Measurements from ENCODE around the gene TRABD2B.

TRABD2B gene

DNA sequence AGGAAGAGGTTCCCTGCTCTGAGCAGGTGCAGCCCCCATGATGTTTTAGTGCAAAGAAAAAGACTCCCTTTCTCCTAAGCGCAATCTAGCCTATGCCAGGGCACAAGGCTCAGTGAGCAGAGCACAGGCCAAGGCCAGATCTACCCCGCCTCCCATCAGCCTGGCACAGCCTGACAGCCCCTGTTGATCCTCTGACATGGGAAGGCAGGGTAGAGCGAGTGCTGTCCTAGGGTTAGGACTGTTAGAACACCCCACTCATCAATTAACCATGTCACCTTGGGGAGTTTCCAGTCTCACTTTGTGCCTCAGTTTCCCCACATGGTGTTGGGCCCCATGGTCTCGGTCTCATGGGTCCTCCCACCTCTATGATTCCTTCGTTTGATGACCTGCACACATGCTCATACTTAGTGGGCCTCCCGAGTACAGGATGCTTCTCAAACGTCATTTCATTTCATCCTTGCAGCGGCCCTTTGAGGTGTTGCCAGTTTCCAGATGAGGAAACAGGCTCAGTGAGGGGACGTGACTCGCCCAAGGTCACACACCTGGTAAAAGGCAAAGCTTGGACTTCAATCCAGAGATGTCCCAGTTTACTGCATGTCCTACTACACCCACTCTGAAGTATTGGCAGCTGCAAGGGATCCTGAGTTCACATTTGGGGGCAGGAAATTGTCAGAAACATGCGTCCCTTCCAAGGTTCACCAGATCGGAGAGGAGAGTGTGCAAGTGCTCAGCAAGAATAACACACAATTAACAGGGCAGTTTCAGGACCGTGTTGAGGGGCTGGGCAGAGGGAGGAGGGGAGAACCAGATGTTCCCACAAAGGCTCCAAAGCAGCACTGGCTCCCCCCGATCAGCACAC is 213.3 kb downstream of the TRABD2B start:
- H3K27me3 Mint-ChIP-seq = peaks cover 32% of the 10 kb centered on the region
- no peaks in the 10 kb centered on the region for H3K4me1 Mint-ChIP-seq
- peaks cover 2% of the 10 kb centered on the region for H3K36me3 Mint-ChIP-seq (ENCODE audit: insufficient read depth)
- ATAC-seq (replicated peaks; ENCODE audit: extremely low read depth, poor library complexity, severe bottlenecking) (no peak), DNase-seq (ENCODE audit: low spot score in 2 of 2) (no peak)
- no peak overlapping the region for H3K4me3 Mint-ChIP-seq
- no peaks in the 10 kb centered on the region for H3K9me3 Mint-ChIP-seq
- no peak overlapping the region for H3K27ac Mint-ChIP-seq (ENCODE audit: low read depth)

DNA sequence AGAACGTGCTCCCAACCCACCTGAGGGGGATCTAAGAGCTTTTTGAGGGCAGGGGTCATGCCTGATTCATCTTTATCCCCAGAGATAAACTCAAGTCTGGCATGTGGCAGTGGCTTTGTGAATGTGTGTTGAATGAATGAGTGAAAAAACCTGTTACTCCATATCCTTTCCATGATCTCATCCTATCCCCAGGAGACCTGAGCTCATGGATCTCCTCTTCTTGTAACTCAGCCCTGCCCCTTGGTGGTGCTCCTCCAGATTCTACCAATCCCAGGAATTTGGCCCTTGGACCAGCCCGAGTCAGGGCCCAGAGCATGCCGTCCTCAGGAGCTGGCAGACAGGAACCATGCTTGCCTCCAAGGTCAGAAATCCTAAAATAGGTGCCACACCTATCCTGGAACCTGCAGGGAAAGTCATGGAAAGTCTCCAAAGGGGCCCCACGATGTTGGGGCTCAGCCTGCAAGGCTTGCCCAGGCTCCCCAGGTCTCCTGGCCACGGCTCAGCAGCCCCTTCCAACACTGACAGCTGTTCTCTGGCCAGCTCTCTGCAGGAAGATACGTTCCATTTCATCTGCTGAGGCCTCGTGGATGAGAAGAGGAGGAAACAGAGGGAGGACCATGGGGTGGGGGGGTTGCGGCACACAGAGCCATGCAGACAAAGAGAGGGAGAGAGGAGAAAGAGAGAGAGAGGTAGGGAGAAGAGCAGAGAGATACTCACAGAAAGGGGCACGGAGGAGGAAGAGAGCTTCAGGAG is 214.6 kb downstream of the TRABD2B start:
- no peak for ATAC-seq (replicated peaks; ENCODE audit: extremely low read depth, poor library complexity, severe bottlenecking)

DNA sequence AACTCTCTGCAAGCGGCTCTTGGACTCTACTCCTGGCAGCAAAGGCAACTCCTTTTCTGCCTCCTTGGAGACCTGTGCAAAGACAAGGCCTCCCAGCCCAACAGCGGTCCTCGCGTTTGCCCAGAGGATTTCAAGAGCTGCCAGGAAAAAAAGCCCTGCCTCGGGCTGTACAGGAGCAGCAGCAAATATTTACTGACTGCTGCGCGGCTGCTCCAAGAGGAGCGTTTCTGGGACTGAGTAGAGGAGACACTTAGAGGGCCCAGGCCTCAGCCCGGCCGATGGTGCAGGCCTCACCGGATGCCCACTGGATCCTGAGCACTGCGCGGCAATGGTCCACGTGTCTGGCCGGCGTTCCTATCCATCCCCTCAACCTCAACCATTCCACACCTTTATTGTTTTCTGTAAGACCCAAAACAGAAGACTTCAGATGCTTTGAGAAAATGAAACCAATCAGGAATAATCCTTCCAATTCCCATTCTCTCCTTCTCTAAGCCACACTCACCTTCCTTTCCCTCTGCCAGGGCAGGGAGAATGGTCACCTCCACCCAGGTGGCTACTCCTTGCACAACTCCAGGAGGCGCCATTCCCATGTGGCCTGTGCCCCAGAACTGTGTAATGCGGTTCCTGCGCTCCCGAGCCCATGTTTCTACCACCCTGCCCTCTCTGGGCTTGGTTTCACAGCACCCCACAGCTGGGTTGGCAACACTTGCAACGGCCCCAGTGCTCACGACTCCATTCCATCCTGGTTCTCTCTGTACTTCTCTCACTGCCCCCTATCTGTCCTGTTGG is 215.8 kb downstream of the TRABD2B start:
- no peaks in the 10 kb centered on the region for H3K4me1 Mint-ChIP-seq
- DNase-seq (ENCODE audit: low spot score in 2 of 2) (no peak), ATAC-seq (replicated peaks; ENCODE audit: extremely low read depth, poor library complexity, severe bottlenecking) (no peak)
- no peak overlapping the region for H3K4me3 Mint-ChIP-seq
- H3K27me3 Mint-ChIP-seq = peaks cover 32% of the 10 kb centered on the region
- no peaks in the 10 kb centered on the region for H3K36me3 Mint-ChIP-seq (ENCODE audit: insufficient read depth)
- H3K27ac Mint-ChIP-seq (ENCODE audit: low read depth) = no peak overlapping the region
- H3K9me3 Mint-ChIP-seq = no peaks in the 10 kb centered on the region

More for the DNA sequence above, 214.6 kb downstream of the TRABD2B start:
- Mint-ChIP-seq H3K9me3 (no peaks in the 10 kb centered on the region), H3K4me1 (no peaks in the 10 kb centered on the region), H3K27me3 (peaks cover 32% of the 10 kb centered on the region), H3K36me3 (ENCODE audit: insufficient read depth) (no peaks in the 10 kb centered on the region), H3K27ac (ENCODE audit: low read depth) (no peak overlapping the region), H3K4me3 (no peak overlapping the region)
- no peak for DNase-seq (ENCODE audit: low spot score in 2 of 2)

GRCh38 chr1:47780469-47780995 is 216.7 kb downstream of the TRABD2B start:
- Mint-ChIP-seq H3K4me1 (no peaks in the 10 kb centered on the region), H3K36me3 (ENCODE audit: insufficient read depth) (no peaks in the 10 kb centered on the region), H3K9me3 (no peaks in the 10 kb centered on the region), H3K27ac (ENCODE audit: low read depth) (no peak overlapping the region), H3K27me3 (peaks cover 32% of the 10 kb centered on the region), H3K4me3 (no peak overlapping the region)
- ATAC-seq (replicated peaks; ENCODE audit: extremely low read depth, poor library complexity, severe bottlenecking) (no peak), DNase-seq (ENCODE audit: low spot score in 2 of 2) (no peak)

- Mint-ChIP-seq H3K9me3 (no peaks in the 10 kb centered on the region), H3K4me3 (no peak overlapping the region), H3K27me3 (peaks cover 32% of the 10 kb centered on the region), H3K36me3 (ENCODE audit: insufficient read depth) (no peaks in the 10 kb centered on the region), H3K27ac (ENCODE audit: low read depth) (no peak overlapping the region), H3K4me1 (no peaks in the 10 kb centered on the region)
- no peak for DNase-seq (ENCODE audit: low spot score in 2 of 2)
- no peak for ATAC-seq (replicated peaks; ENCODE audit: extremely low read depth, poor library complexity, severe bottlenecking)
Observed at GRCh38 chr1:47779613-47780012, 217.6 kb downstream of the TRABD2B start.

DNA sequence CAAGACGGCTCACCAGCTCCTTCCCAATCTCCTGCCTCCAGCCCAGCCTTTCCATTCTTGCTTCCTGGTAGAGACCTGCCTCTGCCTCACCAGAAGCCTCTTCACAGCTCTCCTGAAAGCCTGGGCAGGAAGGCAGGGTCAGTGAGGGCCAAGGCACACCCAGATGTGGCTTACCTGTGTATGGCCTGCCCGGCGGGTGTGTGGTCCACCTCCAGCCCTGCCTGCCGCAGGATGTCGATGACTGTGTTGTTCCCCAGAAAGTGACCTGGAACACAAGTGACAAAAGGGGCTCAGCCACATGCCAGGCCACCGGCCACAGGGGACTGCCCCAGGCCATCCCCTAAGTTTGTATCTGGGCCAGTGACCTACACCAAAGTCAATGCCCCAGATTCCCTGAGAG is 218.9 kb downstream of the TRABD2B start:
- peaks cover 32% of the 10 kb centered on the region for H3K27me3 Mint-ChIP-seq
- no peak for DNase-seq (ENCODE audit: low spot score in 2 of 2)
- H3K9me3 Mint-ChIP-seq = no peaks in the 10 kb centered on the region
- no peaks in the 10 kb centered on the region for H3K4me1 Mint-ChIP-seq
- H3K4me3 Mint-ChIP-seq = no peak overlapping the region
- H3K36me3 Mint-ChIP-seq (ENCODE audit: insufficient read depth) = no peaks in the 10 kb centered on the region
- ATAC-seq (replicated peaks; ENCODE audit: extremely low read depth, poor library complexity, severe bottlenecking) = no peak
- no peak overlapping the region for H3K27ac Mint-ChIP-seq (ENCODE audit: low read depth)

GRCh38 chr1:47777322-47777721 is 219.9 kb downstream of the TRABD2B start:
- Mint-ChIP-seq H3K27ac (ENCODE audit: low read depth) (no peak overlapping the region), H3K9me3 (no peaks in the 10 kb centered on the region), H3K36me3 (ENCODE audit: insufficient read depth) (no peaks in the 10 kb centered on the region), H3K27me3 (peaks cover 28% of the 10 kb centered on the region), H3K4me1 (no peaks in the 10 kb centered on the region), H3K4me3 (no peak overlapping the region)
- DNase-seq (ENCODE audit: low spot score in 2 of 2) = no peak
- ATAC-seq (replicated peaks; ENCODE audit: extremely low read depth, poor library complexity, severe bottlenecking) = no peak

DNA sequence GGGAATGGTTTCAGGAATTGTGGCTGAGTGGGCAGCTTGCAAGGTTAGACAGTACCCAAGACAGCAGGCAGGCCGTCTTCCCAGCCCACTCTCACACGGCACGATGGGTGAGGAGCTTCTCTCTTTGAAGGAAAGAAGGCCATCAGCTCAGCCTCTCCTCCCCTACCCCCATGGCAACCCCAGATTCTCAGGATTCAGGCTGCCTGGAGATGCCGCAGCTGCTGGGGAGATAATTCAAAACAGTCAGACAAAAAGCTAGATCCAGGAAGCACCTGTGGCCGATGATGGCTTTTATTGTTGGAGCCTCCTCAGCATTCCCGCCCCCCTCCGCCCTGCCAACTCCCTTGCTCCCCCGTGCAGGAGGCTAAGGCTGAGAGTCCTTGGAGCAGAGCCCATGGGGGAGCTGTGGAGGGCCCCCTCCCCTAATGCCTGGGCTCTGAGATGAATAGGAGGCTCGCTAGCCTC is 220.5 kb downstream of the TRABD2B start:
- no peak overlapping the region for H3K4me3 Mint-ChIP-seq
- no peaks in the 10 kb centered on the region for H3K9me3 Mint-ChIP-seq
- H3K4me1 Mint-ChIP-seq = no peaks in the 10 kb centered on the region
- no peak overlapping the region for H3K27ac Mint-ChIP-seq (ENCODE audit: low read depth)
- H3K36me3 Mint-ChIP-seq (ENCODE audit: insufficient read depth) = no peaks in the 10 kb centered on the region
- peaks cover 28% of the 10 kb centered on the region for H3K27me3 Mint-ChIP-seq
- DNase-seq (ENCODE audit: low spot score in 2 of 2) (no peak), ATAC-seq (replicated peaks; ENCODE audit: extremely low read depth, poor library complexity, severe bottlenecking) (no peak)

- no peak for DNase-seq (ENCODE audit: low spot score in 2 of 2)
- no peaks in the 10 kb centered on the region for H3K36me3 Mint-ChIP-seq (ENCODE audit: insufficient read depth)
- H3K4me3 Mint-ChIP-seq = no peak overlapping the region
- H3K27me3 Mint-ChIP-seq = peaks cover 39% of the 10 kb centered on the region
- H3K4me1 Mint-ChIP-seq = no peaks in the 10 kb centered on the region
- no peak overlapping the region for H3K27ac Mint-ChIP-seq (ENCODE audit: low read depth)
- H3K9me3 Mint-ChIP-seq = no peaks in the 10 kb centered on the region
- no peak for ATAC-seq (replicated peaks; ENCODE audit: extremely low read depth, poor library complexity, severe bottlenecking)
Observed at GRCh38 chr1:47774986-47775834, 222.0 kb downstream of the TRABD2B start.

DNA sequence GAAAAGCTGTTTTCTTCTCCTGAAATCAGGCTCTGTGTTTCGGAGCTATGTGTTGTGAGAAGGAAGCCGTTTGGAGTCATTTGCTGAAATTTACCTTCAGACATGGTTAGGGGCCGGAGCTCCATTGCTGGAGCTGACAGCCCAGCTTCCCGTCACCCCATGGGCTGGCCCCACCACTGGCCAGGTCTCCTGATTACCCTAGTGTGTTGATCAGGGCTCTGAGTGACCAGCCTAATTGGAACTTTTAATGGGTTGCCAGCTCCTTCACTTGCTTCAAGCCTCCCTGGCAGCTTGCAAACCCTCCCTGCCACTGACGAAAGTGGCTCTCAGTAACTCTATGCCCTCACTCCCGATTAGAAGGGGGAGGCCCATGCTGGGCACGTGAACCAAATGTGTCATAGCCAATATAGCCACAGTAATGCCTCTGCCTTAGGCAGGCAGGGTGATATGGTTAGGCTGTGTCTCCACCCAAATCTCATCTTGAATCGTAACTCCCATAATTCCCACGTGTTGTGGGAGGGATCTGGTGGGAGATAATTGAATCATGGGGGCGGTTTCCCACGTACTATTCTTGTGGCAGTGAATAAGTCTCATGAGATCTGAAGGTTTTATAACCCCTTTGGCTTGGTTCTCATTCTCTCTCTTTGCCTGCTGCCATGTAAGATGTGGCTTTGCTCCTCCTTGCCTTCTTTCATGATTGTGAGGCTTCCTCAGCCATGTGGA is 224.1 kb downstream of the TRABD2B start:
- Mint-ChIP-seq H3K36me3 (ENCODE audit: insufficient read depth) (no peaks in the 10 kb centered on the region), H3K4me1 (no peaks in the 10 kb centered on the region), H3K9me3 (no peaks in the 10 kb centered on the region), H3K27ac (ENCODE audit: low read depth) (no peak overlapping the region), H3K4me3 (no peak overlapping the region), H3K27me3 (peaks cover 43% of the 10 kb centered on the region)
- no peak for ATAC-seq (replicated peaks; ENCODE audit: extremely low read depth, poor library complexity, severe bottlenecking)
- no peak for DNase-seq (ENCODE audit: low spot score in 2 of 2)

DNA sequence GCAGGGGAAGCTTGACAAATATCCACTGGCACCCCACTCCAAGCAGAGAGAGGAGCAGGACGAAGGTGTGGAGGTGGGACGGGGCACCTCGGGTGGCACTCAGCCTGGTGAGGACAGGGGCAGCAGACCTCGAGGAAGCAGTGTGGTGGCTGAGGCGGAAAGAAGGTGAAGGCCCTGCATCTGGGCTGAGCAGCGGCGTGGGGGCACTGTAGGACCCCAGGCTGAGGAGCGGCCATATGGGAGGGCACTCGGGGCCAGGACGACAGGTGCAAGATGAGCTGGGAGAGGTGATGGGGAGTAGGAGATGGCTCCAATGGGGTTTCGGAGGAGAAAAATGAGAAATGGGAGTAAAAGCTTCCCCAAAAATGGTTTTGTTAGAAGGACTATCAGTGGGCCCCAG is 224.9 kb downstream of the TRABD2B start:
- Mint-ChIP-seq H3K4me3 (no peak overlapping the region), H3K27me3 (peaks cover 45% of the 10 kb centered on the region), H3K4me1 (no peaks in the 10 kb centered on the region), H3K9me3 (no peaks in the 10 kb centered on the region), H3K36me3 (ENCODE audit: insufficient read depth) (no peaks in the 10 kb centered on the region), H3K27ac (ENCODE audit: low read depth) (no peak overlapping the region)
- DNase-seq (ENCODE audit: low spot score in 2 of 2) = no peak
- ATAC-seq (replicated peaks; ENCODE audit: extremely low read depth, poor library complexity, severe bottlenecking) = no peak
